Brain microvascular endothelial cell (primary cell): Measurements from ENCODE around the gene HSD17B14.
"Not testable (repeated sequence)": the region's sequence is repeated elsewhere in the genome, so short reads cannot be mapped to it uniquely, and the experiment has no call there.

Source experiments
- DNase-seq: peaks from one replicate; pipeline ENCODE4 v3.0.0-alpha.2; 2020
- H3K27ac ChIP-seq: fragments of 250-450 bp; sonication (Bioruptor Pico); 2 replicates; pipeline ENCODE4 v1.5.1; 2020; ENCODE audit warnings: mild to moderate bottlenecking, moderate library complexity
- H3K27me3 ChIP-seq: fragments of 250-450 bp; sonication (Bioruptor Pico); replicated peaks from 2 replicates; pipeline ENCODE4 v1.5.1; 2020; ENCODE audit warnings: mild to moderate bottlenecking
- H3K36me3 ChIP-seq: fragments of 250-450 bp; sonication (Bioruptor Pico); replicated peaks from 2 replicates; pipeline ENCODE4 v1.5.1; 2020; ENCODE audit warnings: mild to moderate bottlenecking
- H3K4me3 ChIP-seq: 2 replicates; pipeline ENCODE4 v1.5.1; 2011; ENCODE audit warnings: low read depth, mild to moderate bottlenecking, control low read depth, low read length, moderate library complexity
- in situ Hi-C: cut with HindIII; loops from 2 replicates; pipeline ENCODE4 v1.10.0; 2017; ENCODE audit warnings: low sequenced_read_pairs, low pct_ligation_motif_present
- TF ChIP-seq, protein P1 (sequence below): IDR thresholded peaks from 2 replicates; pipeline ENCODE4 v1.5.1; 2011; ENCODE audit warnings: low read depth, mild to moderate bottlenecking, moderate library complexity, low read length, control low read depth, inconsistent platforms; ENCODE audit errors: missing control alignments

The HSD17B14 gene

DNA sequence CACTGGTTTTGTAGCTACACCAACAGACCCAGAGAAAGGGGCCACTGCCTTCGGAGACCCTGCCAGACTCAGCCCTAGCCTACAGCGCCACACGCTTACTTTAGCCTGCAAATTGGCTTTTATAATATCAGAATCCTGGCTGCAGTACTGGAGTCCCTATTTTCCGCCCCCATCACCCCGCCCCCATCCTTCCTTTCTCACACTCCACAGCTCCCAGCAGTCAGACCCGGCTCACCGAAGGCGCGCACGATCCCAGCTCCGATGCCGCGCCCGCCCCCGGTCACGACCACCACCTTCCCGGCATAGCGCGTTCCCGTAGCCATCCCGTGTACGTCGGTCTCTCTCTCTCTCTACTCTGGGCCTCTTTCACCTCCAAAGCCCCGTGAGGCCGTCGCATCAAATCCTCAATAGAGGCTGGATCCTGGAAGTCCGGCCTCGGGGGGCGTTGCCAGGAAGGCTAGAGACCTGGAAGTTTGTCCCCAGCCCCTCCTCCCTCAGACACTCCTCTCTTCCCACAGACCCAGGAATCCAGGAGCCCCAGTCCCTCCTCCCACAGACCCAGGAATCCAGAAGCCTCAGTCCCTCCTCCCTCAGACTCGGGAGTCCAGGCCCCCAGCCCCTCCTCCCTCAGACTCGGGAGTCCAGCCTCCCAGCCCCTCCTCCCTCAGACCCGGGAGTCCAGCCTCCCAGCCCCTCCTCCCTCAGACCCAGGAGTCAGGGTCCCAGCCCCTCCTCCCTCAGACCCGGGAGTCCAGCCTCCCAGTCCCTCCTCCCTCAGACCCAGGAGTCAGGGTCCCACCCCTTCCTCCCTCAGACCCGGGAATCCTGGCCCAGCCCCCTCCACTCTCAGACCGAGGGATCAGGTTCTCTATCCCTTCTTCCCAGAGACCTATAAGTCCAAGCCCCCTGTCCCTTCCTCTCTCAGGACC lies at the start of gene HSD17B14:
TSS of gene HSD17B14 (minus strand) at position 403 of the 929 bp plus-strand sequence. CDS start at position 323, 80 bp downstream.
- DNase-seq = peak; percentile 11
- peak within 1 kb of the TSS; percentile 59 for H3K4me3 ChIP-seq
- H3K27me3 ChIP-seq = no peaks in the 10 kb centered on the region
- H3K27ac ChIP-seq = peak within 1 kb of the TSS; percentile 36
- TF ChIP-seq, protein P1, sequence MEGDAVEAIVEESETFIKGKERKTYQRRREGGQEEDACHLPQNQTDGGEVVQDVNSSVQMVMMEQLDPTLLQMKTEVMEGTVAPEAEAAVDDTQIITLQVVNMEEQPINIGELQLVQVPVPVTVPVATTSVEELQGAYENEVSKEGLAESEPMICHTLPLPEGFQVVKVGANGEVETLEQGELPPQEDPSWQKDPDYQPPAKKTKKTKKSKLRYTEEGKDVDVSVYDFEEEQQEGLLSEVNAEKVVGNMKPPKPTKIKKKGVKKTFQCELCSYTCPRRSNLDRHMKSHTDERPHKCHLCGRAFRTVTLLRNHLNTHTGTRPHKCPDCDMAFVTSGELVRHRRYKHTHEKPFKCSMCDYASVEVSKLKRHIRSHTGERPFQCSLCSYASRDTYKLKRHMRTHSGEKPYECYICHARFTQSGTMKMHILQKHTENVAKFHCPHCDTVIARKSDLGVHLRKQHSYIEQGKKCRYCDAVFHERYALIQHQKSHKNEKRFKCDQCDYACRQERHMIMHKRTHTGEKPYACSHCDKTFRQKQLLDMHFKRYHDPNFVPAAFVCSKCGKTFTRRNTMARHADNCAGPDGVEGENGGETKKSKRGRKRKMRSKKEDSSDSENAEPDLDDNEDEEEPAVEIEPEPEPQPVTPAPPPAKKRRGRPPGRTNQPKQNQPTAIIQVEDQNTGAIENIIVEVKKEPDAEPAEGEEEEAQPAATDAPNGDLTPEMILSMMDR = no peak
- in situ Hi-C loops = no loop called here
- no peaks in the 10 kb centered on the region for H3K36me3 ChIP-seq

DNA sequence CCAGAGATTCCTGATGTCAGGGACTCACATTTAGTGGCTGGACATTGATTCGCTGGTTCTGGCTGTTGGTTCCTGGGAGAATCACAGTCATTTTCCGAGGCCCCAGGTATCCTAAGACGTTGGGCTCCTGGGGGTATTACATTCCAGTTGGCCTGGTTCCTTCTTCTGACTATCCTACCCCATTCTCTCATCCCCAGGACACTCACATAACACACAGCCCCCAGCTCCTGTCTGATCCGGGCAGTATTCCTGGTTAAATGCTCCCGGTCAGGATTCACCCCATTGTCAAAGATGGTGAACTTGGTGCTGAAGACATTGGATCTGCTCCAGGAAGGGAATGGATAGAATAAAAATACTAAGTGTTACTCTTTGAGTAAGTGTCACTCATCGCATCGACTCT lies 47.4 kb upstream of the HSD17B14 start:
- no peak for DNase-seq
- in situ Hi-C loops = no loop called here
- Histone ChIP-seq H3K36me3 (no peaks in the 10 kb centered on the region), H3K27ac (no peak overlapping the region), H3K4me3 (no peak overlapping the region), H3K27me3 (no peaks in the 10 kb centered on the region)
- TF ChIP-seq, protein P1 = no peak

DNA sequence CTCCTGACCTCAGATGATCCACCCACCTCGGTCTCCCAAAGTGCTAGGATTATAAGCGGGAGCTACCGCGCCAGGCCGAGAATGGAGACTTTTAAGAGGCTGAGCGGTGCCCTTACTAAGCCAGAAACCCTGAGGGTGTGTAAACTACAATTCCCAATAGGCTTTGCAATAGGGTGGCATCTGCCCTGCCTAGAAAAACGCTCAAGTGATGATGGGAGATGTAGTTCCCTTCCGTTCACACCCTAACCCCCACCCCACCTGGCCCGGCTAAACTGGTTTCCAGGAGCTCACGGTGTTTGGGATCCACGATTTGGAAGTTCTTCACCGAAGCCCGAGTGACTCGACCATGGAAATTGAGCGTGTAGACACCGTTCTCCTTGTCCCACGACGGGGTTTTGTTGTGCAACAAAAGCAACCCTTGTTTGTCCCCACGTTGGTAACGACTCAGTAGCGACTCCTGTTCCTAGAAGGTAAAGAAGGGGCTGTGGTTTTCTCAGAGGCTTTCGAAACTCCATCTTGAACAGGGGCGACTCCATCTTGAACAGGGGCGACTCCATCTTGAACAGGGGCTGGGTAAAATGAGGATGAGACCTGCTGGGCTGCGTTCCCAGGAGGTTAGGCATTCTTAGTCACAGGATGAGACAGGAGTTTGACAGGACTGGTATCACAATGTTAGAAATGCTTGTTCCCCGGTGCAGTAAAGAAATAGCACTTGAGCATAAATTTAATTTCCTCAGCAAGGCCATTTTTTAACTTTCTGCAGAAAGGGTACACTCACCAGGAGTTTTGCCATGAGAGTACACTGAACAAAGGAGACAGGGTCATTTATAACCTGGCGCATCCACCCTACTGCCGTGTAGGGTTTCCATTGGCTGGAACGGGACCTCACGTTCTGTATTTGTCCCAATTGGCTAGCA lies 45.7 kb upstream of the HSD17B14 start:
- TF ChIP-seq, protein P1 = no peak
- Histone ChIP-seq H3K36me3 (peaks cover 12% of the 10 kb centered on the region), H3K27me3 (no peaks in the 10 kb centered on the region), H3K4me3 (no peak overlapping the region), H3K27ac (no peak overlapping the region)
- no peak for DNase-seq
- in situ Hi-C loops = no loop called here

DNA sequence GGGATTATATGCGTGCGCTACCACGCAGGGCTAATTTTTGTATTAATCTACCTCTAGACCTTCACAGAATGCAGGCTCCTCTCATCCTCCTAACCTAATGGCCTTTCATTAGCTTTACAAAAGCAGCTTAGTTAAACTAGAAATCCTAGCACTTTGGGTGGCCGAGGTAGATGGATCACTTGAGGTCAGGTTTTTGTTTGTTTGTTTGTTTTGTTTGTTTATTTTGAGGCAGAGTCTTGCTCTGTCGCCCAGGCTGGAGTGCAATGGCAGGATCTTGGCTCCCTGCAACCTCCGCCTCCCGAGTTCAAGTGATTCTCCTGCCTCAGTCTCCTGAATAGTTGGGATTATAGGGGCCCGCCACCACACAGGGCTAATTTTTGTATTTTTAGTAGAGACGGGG lies 43.4 kb upstream of the HSD17B14 start:
- H3K27me3 ChIP-seq, H3K27ac ChIP-seq, in situ Hi-C loops, DNase-seq, H3K4me3 ChIP-seq: not testable (repeated sequence)
- H3K36me3 ChIP-seq = peaks cover 31% of the 10 kb centered on the region

DNA sequence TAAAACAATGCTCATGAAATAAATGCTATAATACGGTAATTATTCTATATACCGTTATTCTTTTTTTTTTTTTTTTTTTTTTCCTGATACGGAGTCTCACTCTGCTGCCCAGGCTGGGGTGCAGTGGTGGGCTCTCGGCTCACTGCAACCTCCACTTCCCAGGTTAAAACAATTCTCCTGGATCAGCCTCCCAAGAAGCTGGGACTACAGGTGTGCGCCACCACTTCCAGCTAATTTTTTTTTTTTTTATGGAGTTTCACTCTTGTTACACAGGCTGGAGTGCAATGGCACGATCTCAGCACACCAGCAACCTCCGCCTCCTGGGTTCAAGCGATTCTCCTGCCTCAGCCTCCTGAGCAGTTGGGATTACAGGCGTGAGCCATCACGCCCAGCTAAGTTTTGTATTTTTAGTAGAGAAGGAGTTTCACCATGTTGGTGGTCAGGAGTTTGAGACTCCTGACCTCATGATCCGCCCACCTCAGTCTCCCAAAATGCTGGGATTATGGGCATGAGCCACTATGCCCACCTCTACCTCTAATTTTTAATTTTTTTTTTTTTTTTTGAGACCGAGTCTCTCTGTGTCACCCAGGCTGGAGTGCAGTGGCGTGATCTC lies 42.8 kb upstream of the HSD17B14 start:
- TF ChIP-seq, protein P1 = no peak
- DNase-seq = no peak
- Histone ChIP-seq H3K4me3 (no peak overlapping the region), H3K36me3 (peaks cover 37% of the 10 kb centered on the region), H3K27me3 (no peaks in the 10 kb centered on the region), H3K27ac (no peak overlapping the region)
- in situ Hi-C loops = no loop called here
